GM10248 (cell line): Measurements from ENCODE around the gene SLC47A2.
"Not testable (repeated sequence)": the region's sequence is repeated elsewhere in the genome, so short reads cannot be mapped to it uniquely, and the experiment has no call there.

ENCODE experiments used
- CTCF ChIA-PET: fragments of 300-600 bp; sonication (Branson Sonifier 250); formaldehyde crosslinking; extraction: SDS; loops from one replicate; lab custom pipeline; 2021; ENCODE audit warnings: antibody characterized with exemption; lab: Yijun Ruan, JAX
- POLR2A ChIA-PET: fragments of 350-650 bp; sonication (Branson Sonifier 250); formaldehyde crosslinking; extraction: SDS; loops from one replicate; lab custom pipeline; 2020; ENCODE audit warnings: antibody characterized with exemption; lab: Yijun Ruan, JAX
- DNase-seq: peaks from one replicate; pipeline ENCODE4 v3.0.0; 2012; ENCODE audit errors: extremely low spot score
- TF ChIP-seq, protein P1 (sequence below): IDR thresholded peaks from 2 replicates; pipeline ENCODE4 v1.5.1; 2012; ENCODE audit warnings: mild to moderate bottlenecking, low read depth; ENCODE audit errors: extremely low read depth, missing control alignments, control extremely low read depth

The SLC47A2 gene

DNA sequence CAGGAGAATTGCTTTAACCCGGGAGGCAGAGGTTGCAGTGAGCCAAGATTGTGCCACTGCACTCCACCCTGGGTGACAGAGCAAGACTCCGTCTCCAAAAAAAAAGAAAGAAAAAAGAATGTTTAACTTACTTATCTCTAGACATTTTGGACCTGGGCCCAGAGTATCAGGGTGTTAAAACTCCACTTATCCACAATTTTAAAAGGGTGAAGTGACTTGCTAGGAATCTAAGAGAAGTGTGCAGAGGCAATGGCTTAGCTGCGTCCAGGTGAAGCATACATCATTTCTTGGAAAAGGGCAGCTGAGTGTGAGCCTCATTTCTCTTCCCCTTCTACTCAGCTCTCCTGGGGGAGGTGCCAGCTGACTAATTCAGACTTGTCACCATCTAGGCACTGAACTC, 42.8 kb downstream of the SLC47A2 start:
- ChIA-PET POLR2A (no interaction called here), CTCF (interaction anchor here (1.1 to 2.8 kb wide), 5 partner anchors 10 to 92 kb away, joined by 3 to 7 read pairs (median 5); partner anchors contain the start of gene ALDH3A2)
- TF ChIP-seq, protein P1, sequence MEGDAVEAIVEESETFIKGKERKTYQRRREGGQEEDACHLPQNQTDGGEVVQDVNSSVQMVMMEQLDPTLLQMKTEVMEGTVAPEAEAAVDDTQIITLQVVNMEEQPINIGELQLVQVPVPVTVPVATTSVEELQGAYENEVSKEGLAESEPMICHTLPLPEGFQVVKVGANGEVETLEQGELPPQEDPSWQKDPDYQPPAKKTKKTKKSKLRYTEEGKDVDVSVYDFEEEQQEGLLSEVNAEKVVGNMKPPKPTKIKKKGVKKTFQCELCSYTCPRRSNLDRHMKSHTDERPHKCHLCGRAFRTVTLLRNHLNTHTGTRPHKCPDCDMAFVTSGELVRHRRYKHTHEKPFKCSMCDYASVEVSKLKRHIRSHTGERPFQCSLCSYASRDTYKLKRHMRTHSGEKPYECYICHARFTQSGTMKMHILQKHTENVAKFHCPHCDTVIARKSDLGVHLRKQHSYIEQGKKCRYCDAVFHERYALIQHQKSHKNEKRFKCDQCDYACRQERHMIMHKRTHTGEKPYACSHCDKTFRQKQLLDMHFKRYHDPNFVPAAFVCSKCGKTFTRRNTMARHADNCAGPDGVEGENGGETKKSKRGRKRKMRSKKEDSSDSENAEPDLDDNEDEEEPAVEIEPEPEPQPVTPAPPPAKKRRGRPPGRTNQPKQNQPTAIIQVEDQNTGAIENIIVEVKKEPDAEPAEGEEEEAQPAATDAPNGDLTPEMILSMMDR: no peak
- no peak for DNase-seq

DNA sequence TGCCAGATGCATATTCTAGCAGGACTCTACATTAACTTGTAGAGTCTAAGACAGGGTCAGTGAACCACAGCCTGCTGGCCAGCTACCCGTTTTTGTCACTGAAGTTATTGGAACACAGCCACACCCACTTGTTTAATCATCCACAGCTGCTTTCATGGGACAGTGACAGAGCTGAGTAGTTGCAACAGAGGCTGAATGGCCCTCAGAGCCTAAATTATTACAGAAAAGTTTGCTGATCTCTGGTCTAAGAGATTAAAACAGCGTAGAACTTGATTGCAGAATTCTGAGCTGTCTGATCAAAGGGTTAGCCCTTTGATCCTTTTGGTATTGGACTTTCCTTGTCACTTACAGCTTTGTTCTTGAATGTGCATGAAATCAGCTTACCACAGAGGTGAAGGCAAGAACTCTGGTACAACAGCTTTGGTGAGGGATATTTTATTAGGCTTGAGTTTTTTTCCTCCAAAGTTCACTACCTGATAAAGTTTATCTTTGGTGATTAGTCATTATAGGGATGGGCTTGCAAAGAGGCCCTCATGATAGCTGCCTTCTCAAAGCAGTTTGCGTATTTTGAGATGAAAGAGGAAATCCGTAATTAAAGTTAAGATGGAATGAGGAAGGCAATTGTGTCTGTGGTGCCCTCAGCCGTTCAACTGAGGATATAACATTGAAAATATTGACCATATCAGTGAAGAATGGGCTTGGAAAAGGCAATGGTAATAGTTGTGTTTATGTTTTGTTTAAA, 44.2 kb downstream of the SLC47A2 start:
- ChIA-PET CTCF (interaction anchor here (1.8 to 2.8 kb wide), 4 partner anchors 12 to 29 kb away, joined by 5 to 7 read pairs (median 6); partner anchors contain the start of gene ALDH3A2), POLR2A (no interaction called here)
- no peak for DNase-seq
- TF ChIP-seq, protein P1: no peak

DNA sequence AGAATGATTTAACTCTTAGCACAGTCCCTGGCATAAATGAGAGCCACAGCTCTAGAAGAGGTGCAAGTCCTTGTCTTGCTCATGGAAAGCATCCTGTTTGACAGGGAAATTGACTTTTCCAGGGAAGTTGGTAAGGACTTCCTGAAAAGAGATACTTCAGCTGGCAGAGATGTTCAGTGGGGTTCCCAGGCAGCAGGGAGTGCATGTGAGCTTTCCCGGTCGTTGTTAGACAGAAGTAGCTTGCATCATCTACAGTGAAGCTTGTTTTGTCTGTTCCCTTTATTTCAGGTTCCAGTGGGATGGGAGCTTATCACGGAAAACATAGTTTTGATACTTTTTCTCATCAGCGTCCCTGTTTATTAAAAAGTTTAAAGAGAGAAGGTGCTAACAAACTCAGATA, 45.0 kb downstream of the SLC47A2 start:
- TF ChIP-seq, protein P1: no peak
- ChIA-PET CTCF (interaction anchor here (1.8 to 2.8 kb wide), 2 partner anchors 16 to 30 kb away, joined by 7 read pairs; no protein-coding TSS in a partner anchor), POLR2A (no interaction called here)
- DNase-seq: no peak

DNA sequence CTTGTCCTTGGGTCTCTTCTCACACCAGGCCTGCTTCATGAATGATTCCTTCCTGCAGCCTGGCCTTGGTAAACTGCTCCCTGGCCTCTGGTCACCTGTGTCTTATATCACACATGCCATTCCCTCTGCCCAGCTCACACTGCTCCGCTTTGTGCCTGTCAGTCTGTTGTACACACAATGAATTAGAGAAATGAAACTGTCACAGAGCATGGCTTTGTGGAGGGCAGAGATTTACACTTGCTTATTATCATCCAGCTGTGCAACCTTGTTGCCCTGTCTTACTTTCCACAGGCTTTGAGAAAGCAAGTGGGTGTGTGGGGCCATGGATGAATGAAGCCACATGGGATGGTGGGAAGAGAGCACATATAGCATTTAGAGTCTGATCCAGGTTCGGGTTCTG, 45.5 kb downstream of the SLC47A2 start:
- TF ChIP-seq, protein P1: no peak
- ChIA-PET CTCF (interaction anchor here (1.8 kb wide), 1 partner anchor 15 kb away, joined by 7 read pairs; no protein-coding TSS in a partner anchor), POLR2A (no interaction called here)
- no peak for DNase-seq

DNA sequence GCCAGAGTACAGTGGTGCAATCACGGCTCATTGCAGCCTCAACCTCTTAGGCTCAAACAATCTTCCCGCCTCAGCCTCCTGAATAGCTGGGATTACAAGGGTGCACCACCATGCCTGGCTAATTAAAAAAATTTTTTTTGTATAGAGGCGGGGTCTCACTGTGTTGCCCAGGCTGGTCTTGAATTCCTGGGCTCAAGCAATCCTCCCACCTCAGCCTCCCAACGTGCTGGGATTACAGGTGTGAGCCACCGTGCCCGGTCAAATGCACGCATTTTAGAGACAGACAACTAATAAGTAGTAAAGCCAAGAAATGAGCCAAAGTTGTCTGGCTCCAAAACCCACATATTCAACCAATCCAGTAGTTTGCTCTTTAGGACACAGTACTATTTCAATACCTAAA, 46.7 kb downstream of the SLC47A2 start:
- DNase-seq, POLR2A ChIA-PET, CTCF ChIA-PET: not testable (repeated sequence)

DNA sequence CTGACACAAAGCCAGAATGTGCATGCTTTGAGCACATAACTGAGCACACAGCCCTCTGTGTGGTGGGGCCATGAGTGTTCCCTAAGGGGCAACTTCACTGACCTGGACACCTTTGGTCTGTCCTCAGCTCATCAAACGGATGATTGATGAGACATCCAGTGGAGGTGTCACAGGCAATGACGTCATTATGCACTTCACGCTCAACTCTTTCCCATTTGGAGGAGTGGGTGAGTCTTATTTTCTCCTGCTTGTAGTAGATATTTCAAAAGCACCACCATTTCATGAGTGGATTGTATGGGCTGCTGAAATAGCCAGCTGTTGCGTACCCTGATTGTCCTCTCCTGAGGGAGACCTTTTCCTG, 51.6 kb downstream of the SLC47A2 start:
- DNase-seq: no peak
- TF ChIP-seq, protein P1: no peak
- POLR2A ChIA-PET: no interaction called here
- CTCF ChIA-PET: interaction anchor here (1.5 to 2.8 kb wide), 3 partner anchors 9 to 17 kb away, joined by 8 to 14 read pairs (median 8); partner anchors contain the start of gene ALDH3A2
